Lower lobe of right lung (tissue), 2 donors: ENCODE data around the gene FBXO2. TPM values are rescaled to one million over a fixed set of nuclear protein-coding genes. Genes with fewer than 3 reads are reported as not detected.

ENCODE experiments used
- ATAC-seq, 2 donors: fragments of 200-7000 bp; cut with Tn5 transposase; one replicate each; pipeline ENCODE4 v1.9.1; 2020 to 2022; ENCODE audit warnings: mild to moderate bottlenecking in 2 of 2, moderate library complexity in 2 of 2
- DNase-seq: peaks from one replicate; pipeline ENCODE4 v3.0.0-alpha.2; 2020
- H3K27ac ChIP-seq: fragments of 200-600 bp; one replicate; pipeline ENCODE4 v1.8.0; 2022
- H3K27me3 ChIP-seq: fragments of 200-600 bp; one replicate; pipeline ENCODE4 v1.8.0; 2022; ENCODE audit warnings: low read depth
- H3K36me3 ChIP-seq: fragments of 200-600 bp; one replicate; pipeline ENCODE4 v1.8.0; 2022; ENCODE audit warnings: mild to moderate bottlenecking
- H3K4me1 ChIP-seq: fragments of 200-600 bp; one replicate; pipeline ENCODE4 v1.8.0; 2022
- H3K4me3 ChIP-seq: fragments of 200-600 bp; one replicate; pipeline ENCODE4 v1.8.0; 2022; ENCODE audit warnings: mild to moderate bottlenecking
- H3K9me3 ChIP-seq: fragments of 200-600 bp; one replicate; pipeline ENCODE4 v1.8.0; 2022
- intact Hi-C: fragments of 100-400 bp; cut with DNase I; formaldehyde crosslinking; loops from one replicate; pipeline ENCODE4 v1.11.0; 2022
- total RNA-seq: library from RNA; stranded (reverse); fragmentation: NEBNext Ultra II Directional; extraction: Animal tissue kit (Norgen Biotek cat#: 25700); gene quantifications from one replicate; pipeline ENCODE4 v1.2.1, GENCODE V29; 2021
- TF ChIP-seq, protein P1 (sequence below): fragments of 200-600 bp; IDR thresholded peaks from one replicate; pipeline ENCODE4 v1.8.0; 2022; ENCODE audit warnings: antibody characterized with exemption, mild to moderate bottlenecking
- donor health status: DM: no; HTN: yes; CAD: no; lungs with severe emphysema.

FBXO2 gene
- total RNA-seq, 1 donor from 2014 or later: 13.4 TPM

DNA sequence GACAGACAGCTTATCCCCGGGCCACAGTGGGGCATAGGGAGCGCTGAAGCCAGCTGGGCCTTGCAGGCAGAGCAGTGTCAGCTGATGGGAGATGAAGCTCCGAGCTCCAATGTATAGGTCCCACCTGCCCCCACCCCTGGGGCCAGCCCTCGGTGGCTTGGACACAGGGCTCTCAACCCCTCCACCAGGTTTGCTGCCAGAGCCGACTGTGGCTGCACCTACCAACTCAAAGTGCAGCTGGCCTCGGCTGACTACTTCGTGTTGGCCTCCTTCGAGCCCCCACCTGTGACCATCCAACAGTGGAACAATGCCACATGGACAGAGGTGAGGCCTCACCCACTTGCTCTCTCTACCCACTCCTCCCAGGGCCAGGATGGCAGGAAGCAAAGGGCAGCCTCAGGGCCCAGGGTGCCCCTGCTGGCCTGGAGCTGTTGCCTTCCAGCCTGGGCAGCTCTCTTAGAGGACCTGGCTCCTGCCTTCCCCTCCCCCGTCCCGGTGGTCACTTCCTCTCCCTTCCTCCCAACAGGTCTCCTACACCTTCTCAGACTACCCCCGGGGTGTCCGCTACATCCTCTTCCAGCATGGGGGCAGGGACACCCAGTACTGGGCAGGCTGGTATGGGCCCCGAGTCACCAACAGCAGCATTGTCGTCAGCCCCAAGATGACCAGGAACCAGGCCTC is 19.0 kb upstream of the FBXO2 start:
- no peak overlapping the region for H3K4me3 ChIP-seq
- TF ChIP-seq, protein P1, sequence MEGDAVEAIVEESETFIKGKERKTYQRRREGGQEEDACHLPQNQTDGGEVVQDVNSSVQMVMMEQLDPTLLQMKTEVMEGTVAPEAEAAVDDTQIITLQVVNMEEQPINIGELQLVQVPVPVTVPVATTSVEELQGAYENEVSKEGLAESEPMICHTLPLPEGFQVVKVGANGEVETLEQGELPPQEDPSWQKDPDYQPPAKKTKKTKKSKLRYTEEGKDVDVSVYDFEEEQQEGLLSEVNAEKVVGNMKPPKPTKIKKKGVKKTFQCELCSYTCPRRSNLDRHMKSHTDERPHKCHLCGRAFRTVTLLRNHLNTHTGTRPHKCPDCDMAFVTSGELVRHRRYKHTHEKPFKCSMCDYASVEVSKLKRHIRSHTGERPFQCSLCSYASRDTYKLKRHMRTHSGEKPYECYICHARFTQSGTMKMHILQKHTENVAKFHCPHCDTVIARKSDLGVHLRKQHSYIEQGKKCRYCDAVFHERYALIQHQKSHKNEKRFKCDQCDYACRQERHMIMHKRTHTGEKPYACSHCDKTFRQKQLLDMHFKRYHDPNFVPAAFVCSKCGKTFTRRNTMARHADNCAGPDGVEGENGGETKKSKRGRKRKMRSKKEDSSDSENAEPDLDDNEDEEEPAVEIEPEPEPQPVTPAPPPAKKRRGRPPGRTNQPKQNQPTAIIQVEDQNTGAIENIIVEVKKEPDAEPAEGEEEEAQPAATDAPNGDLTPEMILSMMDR: no peak
- ATAC-seq (no peak), DNase-seq (no peak)
- intact Hi-C loops: no loop called here
- no peaks in the 10 kb centered on the region for H3K27me3 ChIP-seq
- H3K36me3 ChIP-seq: peaks cover 68% of the 10 kb centered on the region
- H3K4me1 ChIP-seq: peaks cover 6% of the 10 kb centered on the region
- no peaks in the 10 kb centered on the region for H3K9me3 ChIP-seq
- H3K27ac ChIP-seq: no peak overlapping the region

DNA sequence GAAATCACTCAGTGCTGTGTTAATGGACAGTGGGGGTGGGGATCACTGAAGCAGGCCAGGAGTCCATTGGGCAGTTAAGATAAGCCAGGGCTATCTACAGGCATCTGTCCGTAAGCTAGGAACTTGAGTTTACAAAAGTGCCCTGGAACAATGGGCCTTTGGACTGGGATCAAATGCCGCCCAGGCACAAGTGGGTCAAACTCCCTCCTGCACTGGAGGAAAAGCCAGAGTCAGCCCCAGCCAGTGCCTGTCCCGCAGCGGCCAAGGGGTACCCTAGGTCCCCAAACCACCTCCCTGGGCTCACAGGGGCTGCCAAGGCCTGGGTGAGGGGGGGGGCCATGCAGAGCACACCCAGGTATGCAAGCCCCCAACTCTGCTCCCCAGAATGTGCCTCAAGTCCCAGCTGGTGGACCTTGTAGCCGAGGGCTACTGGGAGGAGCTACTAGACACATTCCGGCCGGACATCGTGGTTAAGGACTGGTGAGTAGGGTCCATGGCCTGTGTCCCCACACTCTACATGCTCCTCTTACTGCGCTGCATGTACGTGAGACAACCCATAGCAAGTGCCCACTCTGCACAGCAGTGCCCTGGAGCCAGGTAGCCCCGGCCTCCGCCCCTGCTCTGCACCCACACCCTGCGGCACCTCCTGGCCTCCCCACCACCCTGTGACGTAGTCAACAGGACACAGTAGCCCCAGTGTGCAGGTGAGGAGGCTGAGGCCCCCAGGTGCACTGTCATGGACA is 17.5 kb upstream of the FBXO2 start:
- no peak overlapping the region for H3K27ac ChIP-seq
- peak; percentile 40 to 46 for ATAC-seq
- intact Hi-C loops: no loop called here
- H3K9me3 ChIP-seq: no peaks in the 10 kb centered on the region
- no peak overlapping the region for H3K4me3 ChIP-seq
- TF ChIP-seq, protein P1: no peak
- H3K27me3 ChIP-seq: no peaks in the 10 kb centered on the region
- DNase-seq: no peak
- H3K4me1 ChIP-seq: peaks cover 6% of the 10 kb centered on the region
- peaks cover 60% of the 10 kb centered on the region for H3K36me3 ChIP-seq

DNA sequence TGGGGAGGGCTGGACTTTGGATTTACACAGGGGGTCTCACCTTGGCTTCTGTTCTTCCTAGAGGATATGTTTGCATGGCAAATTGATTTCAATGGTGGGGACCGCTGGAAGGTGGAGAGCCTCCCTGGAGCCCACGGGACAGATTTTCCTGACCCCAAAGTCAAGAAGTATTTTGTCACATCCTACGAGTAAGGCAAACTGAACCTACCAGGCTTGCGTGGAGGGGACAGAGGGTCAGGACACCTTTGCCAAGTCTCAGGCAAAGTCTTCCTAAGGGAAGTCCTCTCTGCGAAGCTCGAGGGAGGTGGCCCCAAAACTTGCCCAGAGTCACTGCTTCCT is 16.9 kb upstream of the FBXO2 start:
- TF ChIP-seq, protein P1: no peak
- no peak overlapping the region for H3K4me3 ChIP-seq
- no peaks in the 10 kb centered on the region for H3K27me3 ChIP-seq
- peak overlapping the region; percentile 41 for H3K27ac ChIP-seq
- DNase-seq (no peak), ATAC-seq (no peak)
- intact Hi-C loops: no loop called here
- peaks cover 6% of the 10 kb centered on the region for H3K4me1 ChIP-seq
- H3K9me3 ChIP-seq: no peaks in the 10 kb centered on the region
- H3K36me3 ChIP-seq: peaks cover 54% of the 10 kb centered on the region

DNA sequence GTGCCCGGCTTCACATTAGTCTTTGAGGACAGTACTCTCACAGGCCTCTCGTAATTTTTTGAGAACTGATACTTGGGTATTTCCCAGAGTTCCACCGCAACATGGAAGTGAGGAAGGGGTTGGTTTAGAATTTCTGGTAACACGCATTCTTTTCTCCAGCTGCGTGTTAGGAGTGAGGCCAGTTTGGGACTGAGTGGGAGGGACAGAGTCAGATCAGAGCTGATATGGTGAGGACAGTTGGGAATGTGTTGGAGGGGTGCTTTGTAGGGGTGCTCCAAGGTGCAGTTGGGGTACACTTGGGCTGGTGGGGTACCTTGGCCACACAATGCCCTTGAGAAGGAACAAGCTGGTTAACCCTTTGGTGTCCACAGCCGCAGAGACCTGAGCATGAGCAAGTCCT is 16.5 kb upstream of the FBXO2 start:
- H3K27ac ChIP-seq: peak overlapping the region; percentile 41
- ATAC-seq: no peak
- intact Hi-C loops: no loop called here
- TF ChIP-seq, protein P1: no peak
- H3K4me3 ChIP-seq: no peak overlapping the region
- H3K4me1 ChIP-seq: peaks cover 6% of the 10 kb centered on the region
- no peaks in the 10 kb centered on the region for H3K9me3 ChIP-seq
- H3K36me3 ChIP-seq: peaks cover 50% of the 10 kb centered on the region
- H3K27me3 ChIP-seq: no peaks in the 10 kb centered on the region
- DNase-seq: no peak

DNA sequence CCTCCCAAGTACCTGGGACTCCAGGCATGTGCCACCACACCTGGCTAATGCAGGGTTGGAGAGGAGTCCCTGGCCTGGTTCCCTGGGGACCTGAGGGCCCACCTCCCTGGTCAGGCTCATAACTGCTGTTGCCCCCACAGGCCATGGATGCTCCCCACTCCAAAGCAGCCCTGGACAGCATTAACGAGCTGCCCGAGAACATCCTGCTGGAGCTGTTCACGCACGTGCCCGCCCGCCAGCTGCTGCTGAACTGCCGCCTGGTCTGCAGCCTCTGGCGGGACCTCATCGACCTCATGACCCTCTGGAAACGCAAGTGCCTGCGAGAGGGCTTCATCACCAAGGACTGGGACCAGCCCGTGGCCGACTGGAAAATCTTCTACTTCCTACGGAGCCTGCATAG is 14.3 kb upstream of the FBXO2 start:
- intact Hi-C loops: loop anchor here (10.0 kb wide), 1 partner anchor 46 kb away; no protein-coding TSS in a partner anchor

More for the DNA sequence above, 14.3 kb upstream of the FBXO2 start:
- no peak overlapping the region for H3K27ac ChIP-seq
- peaks cover 10% of the 10 kb centered on the region for H3K4me1 ChIP-seq
- H3K9me3 ChIP-seq: no peaks in the 10 kb centered on the region
- no peak for ATAC-seq
- TF ChIP-seq, protein P1: no peak
- H3K36me3 ChIP-seq: peaks cover 30% of the 10 kb centered on the region
- H3K27me3 ChIP-seq: no peaks in the 10 kb centered on the region
- no peak for DNase-seq
- no peak overlapping the region for H3K4me3 ChIP-seq
